ENCODE results near the gene CALHM4.
"Not testable (repeated sequence)": the region's sequence is repeated elsewhere in the genome, so short reads cannot be mapped to it uniquely, and the experiment has no call there.

Gene CALHM4

GRCh38 chr6:116575227-116575626 lies 21.7 kb downstream of the CALHM4 start:
- DNase-seq (ENCODE audit: low read depth in 2 of 2) = no peak

- no peak for DNase-seq (ENCODE audit: low read depth in 2 of 2)
Observed at GRCh38 chr6:116577486-116577885, 23.9 kb downstream of the CALHM4 start.

- no peak for DNase-seq (ENCODE audit: low read depth in 2 of 2)
Observed at GRCh38 chr6:116578335-116578734, 24.8 kb downstream of the CALHM4 start.

- no peak for DNase-seq (ENCODE audit: low read depth in 2 of 2)
Observed at GRCh38 chr6:116579143-116579542, 25.6 kb downstream of the CALHM4 start.

- peak; percentile 49 to 52 for DNase-seq (ENCODE audit: low read depth in 2 of 2)
Observed at GRCh38 chr6:116580198-116580597, 26.6 kb downstream of the CALHM4 start.

GRCh38 chr6:116586276-116586675 lies 32.7 kb downstream of the CALHM4 start:
- DNase-seq (ENCODE audit: low read depth in 2 of 2) = no peak

GRCh38 chr6:116586738-116587137 lies 33.2 kb downstream of the CALHM4 start:
- no peak for DNase-seq (ENCODE audit: low read depth in 2 of 2)

- DNase-seq (ENCODE audit: low read depth in 2 of 2) = no peak
Observed at GRCh38 chr6:116595247-116595646, 41.7 kb downstream of the CALHM4 start.

GRCh38 chr6:116596815-116597214 lies 43.3 kb downstream of the CALHM4 start:
- DNase-seq (ENCODE audit: low read depth in 2 of 2) = peak in 1 of 2 experiments; percentile 3

GRCh38 chr6:116603916-116604315 lies 50.4 kb downstream of the CALHM4 start:
- DNase-seq (ENCODE audit: low read depth in 2 of 2) = not testable (repeated sequence)

GRCh38 chr6:116604868-116605267 lies 51.3 kb downstream of the CALHM4 start:
- DNase-seq (ENCODE audit: low read depth in 2 of 2) = not testable (repeated sequence)

- DNase-seq (ENCODE audit: low read depth in 2 of 2) = no peak
Observed at GRCh38 chr6:116605935-116606334, 52.4 kb downstream of the CALHM4 start.

All from fibroblast of skin of left quadriceps (primary cell).